HepG2 (cell line): ENCODE data around the gene SRC. TPM values are rescaled to one million over a fixed set of nuclear protein-coding genes. Genes with fewer than 3 reads are reported as not detected.

Experiments used
- ATAC-seq: fragments of 200-7000 bp; cut with Tn5 transposase; 3 replicates; pipeline ENCODE4 v1.9.1; 2020; ENCODE audit warnings: mild to moderate bottlenecking, moderate library complexity
- BruUV-seq: library from RNA; stranded (reverse); fragments of 400-500 nt; replicated peaks from 2 replicates; lab custom pipeline; 2021; lab: Mats Ljungman, UMichigan
- CTCF ChIA-PET: fragments of 300-600 bp; formaldehyde crosslinking; extraction: SDS; loops from one replicate; lab custom pipeline; 2021; ENCODE audit warnings: low total read pairs, inconsistent platforms, low intra/inter-chr PET ratio; lab: Yijun Ruan, JAX
- POLR2A ChIA-PET: fragments of 350-600 bp; sonication (Branson Sonifier 250); formaldehyde crosslinking; loops from one replicate; lab custom pipeline; 2020; ENCODE audit warnings: antibody characterized with exemption, inconsistent platforms; lab: Yijun Ruan, JAX
- DNase-seq: peaks from one replicate; pipeline ENCODE4 v3.0.0-alpha.2; 2015; ENCODE audit warnings: low spot score
- FAIRE-seq: peaks from 3 replicates; lab custom pipeline; 2011; peaks lifted over from hg19 to GRCh38; lab: Jason Lieb, UNC
- H2AFZ ChIP-seq: one replicate; pipeline ENCODE4 v1.6.1; 2011; ENCODE audit warnings: low read length, inconsistent platforms
- H3K27ac ChIP-seq: fragments of 300-600 bp; 3 replicates; pipeline ENCODE4 v1.8.0; 2011; ENCODE audit warnings: mixed run types, mild to moderate bottlenecking, mixed read lengths, low read length, inconsistent platforms; ENCODE audit not compliant: insufficient read depth; ENCODE audit errors: extremely low read length
- H3K27me3 ChIP-seq, 2 experiments: fragments of 200-600 bp in 1 of 2; 2 replicates in 1 of 2; 3 replicates in 1 of 2; pipeline versions ENCODE4 v1.6.0 to v1.8.0; 2011; ENCODE audit warnings: low read length in 2 of 2, mild to moderate bottlenecking in 2 of 2, moderate library complexity in 2 of 2, inconsistent platforms in 1 of 2; ENCODE audit not compliant: insufficient read depth in 2 of 2, control insufficient read depth in 1 of 2
- H3K36me3 ChIP-seq, 2 experiments: fragments of 200-600 bp in 1 of 2; replicated peaks in 1 of 2; 2 replicates in 1 of 2; 3 replicates in 1 of 2; pipeline versions ENCODE4 v1.5.1 to v1.8.0; 2011; ENCODE audit warnings: low read length in 2 of 2, inconsistent platforms in 1 of 2; ENCODE audit not compliant: insufficient read depth in 2 of 2, control insufficient read depth in 1 of 2
- H3K4me1 ChIP-seq: 2 replicates; pipeline ENCODE4 v1.5.1; 2012; ENCODE audit warnings: low read length, inconsistent platforms; ENCODE audit not compliant: insufficient read depth
- H3K4me2 ChIP-seq: 2 replicates; pipeline ENCODE4 v1.6.0; 2011; ENCODE audit warnings: low read depth, low read length, inconsistent platforms
- H3K4me3 ChIP-seq, 3 experiments: fragments of 200-600 bp in 1 of 3; sonication (generic), shearing (Covaris generic) in 1 of 3; replicated peaks in 1 of 3; 2 replicates each; pipeline ENCODE4 v1.5.1; 2011 to 2016; ENCODE audit warnings: low read length in 3 of 3, inconsistent platforms in 2 of 3, low read depth in 2 of 3, mild to moderate bottlenecking in 2 of 3, control low read depth in 1 of 3, mixed read lengths in 1 of 3; ENCODE audit not compliant: insufficient read depth in 1 of 3
- H3K79me2 ChIP-seq: one replicate; pipeline ENCODE4 v1.6.1; 2011; ENCODE audit warnings: low read length, inconsistent platforms; ENCODE audit not compliant: insufficient read depth
- H3K9ac ChIP-seq: 2 replicates; pipeline ENCODE4 v1.6.0; 2011; ENCODE audit warnings: mild to moderate bottlenecking, low read depth, low read length, inconsistent platforms; ENCODE audit not compliant: insufficient read depth
- H3K9me3 ChIP-seq: 2 replicates; pipeline ENCODE4 v1.5.1; 2012; ENCODE audit warnings: mild to moderate bottlenecking, low read length
- H4K20me1 ChIP-seq: 2 replicates; pipeline ENCODE4 v1.6.0; 2011; ENCODE audit warnings: inconsistent platforms, mild to moderate bottlenecking, low read length, moderate library complexity; ENCODE audit not compliant: insufficient read depth
- BCL6 ChIP-seq: IDR thresholded peaks from 2 replicates; pipeline ENCODE4 v1.6.1; 2016; ENCODE audit warnings: missing genetic modification reagents, missing compliant biosample characterization
- DRAP1 ChIP-seq: IDR thresholded peaks from 2 replicates; pipeline ENCODE4 v1.6.1; 2016; ENCODE audit warnings: missing genetic modification reagents, missing compliant biosample characterization
- EZH2 ChIP-seq: conservative IDR thresholded peaks from 2 replicates; pipeline ENCODE4 v1.6.1; 2012; ENCODE audit warnings: mild to moderate bottlenecking, low read depth, low read length, moderate library complexity
- HNRNPLL ChIP-seq: fragments of 200-400 bp; formaldehyde crosslinking; IDR thresholded peaks from 2 replicates; pipeline ENCODE4 v1.6.1; 2017; ENCODE audit warnings: mild to moderate bottlenecking, low read depth, low read length; ENCODE audit not compliant: poor library complexity, severe bottlenecking
- HOXD1 ChIP-seq: sonication (generic); formaldehyde crosslinking; IDR thresholded peaks from 2 replicates; pipeline ENCODE4 v1.5.0; 2020; ENCODE audit warnings: missing genetic modification reagents
- KDM2A ChIP-seq: sonication (generic); formaldehyde crosslinking; IDR thresholded peaks from 2 replicates; pipeline ENCODE4 v1.4.0; 2020; ENCODE audit warnings: low read depth, missing genetic modification reagents, borderline replicate concordance
- KMT2B ChIP-seq: IDR thresholded peaks from 2 replicates; pipeline ENCODE4 v1.6.1; 2016; ENCODE audit warnings: missing genetic modification reagents, missing compliant biosample characterization
- MEIS2 ChIP-seq: sonication (generic); formaldehyde crosslinking; IDR thresholded peaks from 2 replicates; pipeline ENCODE4 v1.9.0; 2021; ENCODE audit warnings: mild to moderate bottlenecking, missing genetic modification reagents
- MYC ChIP-seq: sonication (generic); formaldehyde crosslinking; IDR thresholded peaks from 2 replicates; pipeline ENCODE4 v1.9.0; 2021; ENCODE audit warnings: missing genetic modification reagents, borderline replicate concordance
- NFRKB ChIP-seq: fragments of 450-650 bp; IDR thresholded peaks from 2 replicates; pipeline ENCODE4 v1.6.1; 2017
- NFYB ChIP-seq: sonication (generic); formaldehyde crosslinking; IDR thresholded peaks from 2 replicates; pipeline ENCODE4 v1.4.0; 2020; ENCODE audit warnings: missing genetic modification reagents
- NR1H2 ChIP-seq: sonication (generic); formaldehyde crosslinking; IDR thresholded peaks from 2 replicates; pipeline ENCODE4 v1.8.1; 2022; ENCODE audit warnings: low read depth, missing genetic modification reagents, borderline replicate concordance
- SNRNP70 ChIP-seq: fragments of 200-400 bp; formaldehyde crosslinking; IDR thresholded peaks from 2 replicates; pipeline ENCODE4 v1.6.1; 2017; ENCODE audit warnings: mild to moderate bottlenecking, low read depth, low read length, moderate library complexity
- SRF ChIP-seq: IDR thresholded peaks from 2 replicates; pipeline ENCODE4 v1.6.1; 2011; ENCODE audit warnings: mild to moderate bottlenecking, low read depth, low read length, moderate library complexity
- ZNF121 ChIP-seq: sonication (generic); formaldehyde crosslinking; IDR thresholded peaks from 2 replicates; pipeline ENCODE4 v1.5.0; 2020; ENCODE audit warnings: mild to moderate bottlenecking, missing genetic modification reagents
- ZNF253 ChIP-seq: sonication (generic); formaldehyde crosslinking; IDR thresholded peaks from 2 replicates; pipeline ENCODE4 v1.8.0; 2022; ENCODE audit warnings: mild to moderate bottlenecking, missing genetic modification reagents, borderline replicate concordance
- ZNF292 ChIP-seq: sonication (generic); formaldehyde crosslinking; IDR thresholded peaks from 2 replicates; pipeline ENCODE4 v1.8.1; 2022; ENCODE audit warnings: mild to moderate bottlenecking, low read depth, missing genetic modification reagents, borderline replicate concordance
- ZNF367 ChIP-seq: sonication (generic); formaldehyde crosslinking; IDR thresholded peaks from 2 replicates; pipeline ENCODE4 v1.4.0; 2020; ENCODE audit warnings: missing genetic modification reagents, borderline replicate concordance
- ZNF446 ChIP-seq: sonication (generic); formaldehyde crosslinking; IDR thresholded peaks from 2 replicates; pipeline ENCODE4 v1.5.0; 2020; ENCODE audit warnings: mild to moderate bottlenecking, missing genetic modification reagents
- ZNF629 ChIP-seq: sonication (generic); formaldehyde crosslinking; conservative IDR thresholded peaks from 2 replicates; pipeline ENCODE4 v1.5.0; 2020; ENCODE audit warnings: missing genetic modification reagents
- WGBS: methylation state at CpG from one replicate; pipeline ENCODE4 v1.1.6; 2017; ENCODE audit warnings: low lambda C conversion rate; 5-methylcytosine and 5-hydroxymethylcytosine counted together
- in situ Hi-C: cut with HindIII; loops from 2 replicates; pipeline ENCODE4 v1.10.0; 2017; ENCODE audit warnings: low pct_unique_long_range_greater_than_20kb; ENCODE audit not compliant: extremely low pct_ligation_motif_present
- intact Hi-C: fragments of 100-400 bp; cut with micrococcal nuclease; formaldehyde crosslinking; loops from one replicate; pipeline ENCODE4 v1.10.0; 2022; ENCODE audit not compliant: unreplicated experiment
- polyA plus RNA-seq, 8 experiments: library from polyadenylated mRNA; depleted of rRNA in 3 of 8; stranded (reverse) in 7 of 8; unstranded in 1 of 8; fragments of >200 nt; fragmentation: Illumina TruSeq in 4 of 8; extraction: Trizol in 4 of 8; gene quantifications; 2 replicates each; pipeline versions ENCODE4 v1.2.1 to v1.2.3, GENCODE V29; 2011 to 2016; ENCODE audit warnings: low read depth in 4 of 8, missing spikeins in 1 of 8, mixed read lengths in 1 of 8; ENCODE audit not compliant: insufficient read depth in 1 of 8
- total RNA-seq, 5 experiments: library from RNA; depleted of rRNA; stranded (reverse); fragments of >200 nt; fragmentation: Illumina TruSeq; extraction: Trizol; gene quantifications; 2 replicates each; pipeline ENCODE4 v1.2.3, GENCODE V29; 2016; ENCODE audit warnings: low read depth in 1 of 5
- TF ChIP-seq, protein P1 (sequence below), 2 experiments: fragments of 450-650 bp in 1 of 2; sonication (generic) in 1 of 2; formaldehyde crosslinking; IDR thresholded peaks; 2 replicates each; pipeline versions ENCODE4 v1.5.0 to v1.8.0; 2020 to 2022; ENCODE audit warnings: mild to moderate bottlenecking in 1 of 2, missing genetic modification reagents in 1 of 2
- TF ChIP-seq, protein P2 (sequence below): sonication (generic); formaldehyde crosslinking; IDR thresholded peaks from 2 replicates; pipeline ENCODE4 v1.9.0; 2022; ENCODE audit warnings: low read depth, missing genetic modification reagents
- TF ChIP-seq, protein P3 (sequence below): sonication (generic); formaldehyde crosslinking; IDR thresholded peaks from 2 replicates; pipeline ENCODE4 v1.9.0; 2021; ENCODE audit warnings: missing genetic modification reagents, mild to moderate bottlenecking, borderline replicate concordance

The SRC gene
- total and polyA plus RNA-seq, 2 of the 13 experiments (the other 11 are each of a cell fraction or from before 2014, with no cell fraction given) = 54.7 to 192 TPM

GRCh38 chr20:37378420-37378784, 32.5 kb downstream of the SRC start:
- ATAC-seq = no peak
- no peak overlapping the region for H3K9ac ChIP-seq
- BruUV-seq = no TSS peak
- no peak overlapping the region for H3K4me3 ChIP-seq
- H3K9me3 ChIP-seq = no peaks in the 10 kb centered on the region
- ChIA-PET CTCF (no interaction called here), POLR2A (interaction anchor here (1.5 to 2.9 kb wide), 4 partner anchors 33 to 89 kb away, joined by 3 to 34 read pairs (median 4); partner anchors contain the start of genes MANBAL and SRC)
- in situ Hi-C loops = no loop called here
- no peak overlapping the region for H2AFZ ChIP-seq
- intact Hi-C loops = loop anchor here (2.0 kb wide), 1 partner anchor 16 kb away; no protein-coding TSS in a partner anchor
- peak overlapping the region; percentile 48 for H3K27ac ChIP-seq
- peaks cover 23 to 60% of the 10 kb centered on the region in 2 experiments for H3K36me3 ChIP-seq
- H3K27me3 ChIP-seq = no peaks in the 10 kb centered on the region
- no peak overlapping the region for H3K4me2 ChIP-seq
- H3K79me2 ChIP-seq = peaks cover 55% of the 10 kb centered on the region
- 93% methylated on average over 6 of the region's 6 CpGs for WGBS
- H4K20me1 ChIP-seq = peaks cover 49% of the 10 kb centered on the region
- DNase-seq = no peak
- H3K4me1 ChIP-seq = peaks cover 57% of the 10 kb centered on the region
- FAIRE-seq = no peak
- TF ChIP-seq ZNF367 (CRISPR knock-in tag) (no peak), SRF (no peak), ZNF253 (CRISPR knock-in tag) (no peak), EZH2 (no peak), BCL6 (CRISPR knock-in tag) (no peak), NFYB (CRISPR knock-in tag) (no peak), KDM2A (CRISPR knock-in tag) (no peak), ZNF121 (CRISPR knock-in tag) (peak; percentile 90), ZNF292 (CRISPR knock-in tag) (no peak), ZNF629 (CRISPR knock-in tag) (peak; percentile 93), MYC (CRISPR knock-in tag) (no peak), ZNF446 (no peak), KMT2B (CRISPR knock-in tag) (no peak), SNRNP70 (no peak), HNRNPLL (no peak), NFRKB (no peak), MEIS2 (CRISPR knock-in tag) (no peak), DRAP1 (CRISPR knock-in tag) (no peak), HOXD1 (CRISPR knock-in tag) (no peak), NR1H2 (CRISPR knock-in tag) (no peak)
- TF ChIP-seq, protein P1, sequence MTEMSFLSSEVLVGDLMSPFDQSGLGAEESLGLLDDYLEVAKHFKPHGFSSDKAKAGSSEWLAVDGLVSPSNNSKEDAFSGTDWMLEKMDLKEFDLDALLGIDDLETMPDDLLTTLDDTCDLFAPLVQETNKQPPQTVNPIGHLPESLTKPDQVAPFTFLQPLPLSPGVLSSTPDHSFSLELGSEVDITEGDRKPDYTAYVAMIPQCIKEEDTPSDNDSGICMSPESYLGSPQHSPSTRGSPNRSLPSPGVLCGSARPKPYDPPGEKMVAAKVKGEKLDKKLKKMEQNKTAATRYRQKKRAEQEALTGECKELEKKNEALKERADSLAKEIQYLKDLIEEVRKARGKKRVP (CRISPR knock-in tag; IDR thresholded peaks at IDR 0.05) = no peak
- TF ChIP-seq, protein P2, sequence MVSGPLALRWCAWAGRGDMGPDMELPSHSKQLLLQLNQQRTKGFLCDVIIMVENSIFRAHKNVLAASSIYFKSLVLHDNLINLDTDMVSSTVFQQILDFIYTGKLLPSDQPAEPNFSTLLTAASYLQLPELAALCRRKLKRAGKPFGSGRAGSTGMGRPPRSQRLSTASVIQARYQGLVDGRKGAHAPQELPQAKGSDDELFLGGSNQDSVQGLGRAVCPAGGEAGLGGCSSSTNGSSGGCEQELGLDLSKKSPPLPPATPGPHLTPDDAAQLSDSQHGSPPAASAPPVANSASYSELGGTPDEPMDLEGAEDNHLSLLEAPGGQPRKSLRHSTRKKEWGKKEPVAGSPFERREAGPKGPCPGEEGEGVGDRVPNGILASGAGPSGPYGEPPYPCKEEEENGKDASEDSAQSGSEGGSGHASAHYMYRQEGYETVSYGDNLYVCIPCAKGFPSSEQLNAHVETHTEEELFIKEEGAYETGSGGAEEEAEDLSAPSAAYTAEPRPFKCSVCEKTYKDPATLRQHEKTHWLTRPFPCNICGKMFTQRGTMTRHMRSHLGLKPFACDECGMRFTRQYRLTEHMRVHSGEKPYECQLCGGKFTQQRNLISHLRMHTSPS = no peak
- TF ChIP-seq, protein P3, sequence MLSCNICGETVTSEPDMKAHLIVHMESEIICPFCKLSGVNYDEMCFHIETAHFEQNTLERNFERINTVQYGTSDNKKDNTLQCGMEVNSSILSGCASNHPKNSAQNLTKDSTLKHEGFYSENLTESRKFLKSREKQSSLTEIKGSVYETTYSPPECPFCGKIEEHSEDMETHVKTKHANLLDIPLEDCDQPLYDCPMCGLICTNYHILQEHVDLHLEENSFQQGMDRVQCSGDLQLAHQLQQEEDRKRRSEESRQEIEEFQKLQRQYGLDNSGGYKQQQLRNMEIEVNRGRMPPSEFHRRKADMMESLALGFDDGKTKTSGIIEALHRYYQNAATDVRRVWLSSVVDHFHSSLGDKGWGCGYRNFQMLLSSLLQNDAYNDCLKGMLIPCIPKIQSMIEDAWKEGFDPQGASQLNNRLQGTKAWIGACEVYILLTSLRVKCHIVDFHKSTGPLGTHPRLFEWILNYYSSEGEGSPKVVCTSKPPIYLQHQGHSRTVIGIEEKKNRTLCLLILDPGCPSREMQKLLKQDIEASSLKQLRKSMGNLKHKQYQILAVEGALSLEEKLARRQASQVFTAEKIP (CRISPR knock-in tag) = no peak
